K562 (cell line): ENCODE data around the gene KPTN. TPM values are rescaled to one million over a fixed set of nuclear protein-coding genes. Genes with fewer than 3 reads are reported as not detected.

Experiments used
- EGR1 ChIP-seq: fragments of 450-650 bp; conservative IDR thresholded peaks from 2 replicates; pipeline ENCODE4 v1.6.1; 2017; ENCODE audit warnings: mild to moderate bottlenecking
- KAT8 ChIP-seq: fragments of 450-650 bp; IDR thresholded peaks from 2 replicates; pipeline ENCODE4 v1.6.1; 2016; ENCODE audit warnings: low read depth, mild to moderate bottlenecking
- SIN3A ChIP-seq, 2 experiments: fragments of 150-350 bp in 1 of 2; IDR thresholded peaks; 2 replicates each; pipeline ENCODE4 v1.6.1; 2011 to 2016; ENCODE audit warnings: borderline replicate concordance in 2 of 2, low read depth in 2 of 2, low read length in 2 of 2, mild to moderate bottlenecking in 2 of 2, moderate library complexity in 2 of 2; ENCODE audit not compliant: control insufficient read depth in 1 of 2
- SMAD4 ChIP-seq: fragments of 250-450 bp; sonication (Bioruptor Pico); conservative IDR thresholded peaks from 2 replicates; pipeline ENCODE4 v1.8.0; 2021; ENCODE audit warnings: inconsistent platforms, mild to moderate bottlenecking, moderate library complexity
- SMARCB1 ChIP-seq: IDR thresholded peaks from 2 replicates; pipeline ENCODE4 v1.6.1; 2011; ENCODE audit warnings: improper control_type of control experiment, low read depth; ENCODE audit not compliant: insufficient read length
- ZBTB17 ChIP-seq: fragments of 450-650 bp; formaldehyde crosslinking; IDR thresholded peaks from 2 replicates; pipeline ENCODE4 v1.4.0; 2020; ENCODE audit warnings: mild to moderate bottlenecking
- ZNF830 ChIP-seq: fragments of 250-450 bp; sonication (Bioruptor Pico); IDR thresholded peaks from 2 replicates; pipeline ENCODE4 v1.5.0; 2021; ENCODE audit warnings: mild to moderate bottlenecking
- polyA plus RNA-seq, 8 experiments: library from polyadenylated mRNA; depleted of rRNA in 4 of 8; stranded (reverse) in 5 of 8; unstranded in 3 of 8; fragments of >200 nt; fragmentation: Nextera tagmentation in 2 of 8; fragmentation: Illumina TruSeq in 1 of 8; extraction: Ambion mirVana in 2 of 8; extraction: Trizol in 1 of 8; gene quantifications; 2 replicates each; pipeline versions ENCODE4 v1.2.1 to v1.2.3, GENCODE V29; 2011 to 2014; ENCODE audit warnings: inconsistent platforms in 1 of 8, missing spikeins in 1 of 8
- total RNA-seq, 7 experiments: library from RNA; depleted of rRNA in 6 of 7; stranded (reverse); fragments of >200 nt in 6 of 7; fragmentation: Illumina TruSeq in 2 of 7; extraction: Trizol in 2 of 7; gene quantifications; 2 replicates each; pipeline versions ENCODE4 v1.2.1 to v1.2.3, GENCODE V29; 2011 to 2021; ENCODE audit warnings: low replicate concordance in 1 of 7
- TF ChIP-seq, protein P1 (sequence below): sonication (generic); formaldehyde crosslinking; IDR thresholded peaks from 2 replicates; pipeline ENCODE4 v1.5.0; 2020; ENCODE audit warnings: missing genetic modification reagents
- TF ChIP-seq, protein P2 (sequence below): IDR thresholded peaks from 2 replicates; pipeline ENCODE4 v1.6.1; 2012; ENCODE audit warnings: low read depth, low read length, improper control_type of control experiment, borderline replicate concordance
- TF ChIP-seq, protein P3 (sequence below): sonication (generic); formaldehyde crosslinking; IDR thresholded peaks from 2 replicates; pipeline ENCODE4 v1.8.1; 2023; ENCODE audit warnings: mild to moderate bottlenecking, missing genetic modification reagents

KPTN gene
- total and polyA plus RNA-seq, 9 of the 15 experiments (the other 6 are each of a cell fraction or from before 2014, with no cell fraction given): 0.56 to 18.2 (median 8.5) TPM

DNA sequence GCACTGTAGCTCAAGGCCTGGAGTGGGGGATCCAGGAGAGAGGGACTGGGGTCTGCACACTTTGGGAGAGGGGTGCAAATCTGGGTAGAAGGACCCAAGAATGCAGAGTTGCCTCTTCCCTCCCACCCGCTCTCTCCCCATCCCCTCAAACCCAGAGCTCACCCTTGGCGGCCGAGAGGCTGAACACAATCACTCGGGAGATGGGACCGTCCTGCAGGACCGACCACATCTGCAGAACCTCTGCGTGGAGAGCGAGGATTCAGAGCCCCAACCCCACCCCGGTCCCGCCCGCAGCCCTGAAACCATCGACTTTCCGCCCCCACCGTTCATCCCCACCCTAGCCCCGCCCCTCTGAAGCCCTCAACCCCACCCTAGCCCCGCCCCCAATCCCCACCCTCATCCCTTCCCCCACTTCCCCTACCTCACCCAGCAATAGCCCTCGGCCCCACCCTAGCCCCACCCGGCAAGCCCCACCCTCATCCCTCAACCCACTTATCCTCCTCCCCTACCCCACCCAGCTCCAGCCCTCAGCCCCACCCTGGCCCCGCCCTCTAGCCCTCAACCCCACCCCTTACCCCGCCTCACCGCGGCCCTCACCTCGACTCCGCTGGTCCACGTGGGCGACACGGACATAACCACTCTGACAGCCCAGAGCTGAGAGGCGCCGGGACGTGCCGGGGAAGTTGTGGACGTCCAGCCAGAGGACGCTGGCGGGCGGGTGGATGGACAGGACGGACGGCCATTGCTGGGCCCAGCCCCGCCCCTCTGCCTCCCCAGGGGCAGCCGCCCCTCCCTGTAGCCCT is 4.1 kb downstream of the KPTN start (continued):
- TF ChIP-seq, protein P1, sequence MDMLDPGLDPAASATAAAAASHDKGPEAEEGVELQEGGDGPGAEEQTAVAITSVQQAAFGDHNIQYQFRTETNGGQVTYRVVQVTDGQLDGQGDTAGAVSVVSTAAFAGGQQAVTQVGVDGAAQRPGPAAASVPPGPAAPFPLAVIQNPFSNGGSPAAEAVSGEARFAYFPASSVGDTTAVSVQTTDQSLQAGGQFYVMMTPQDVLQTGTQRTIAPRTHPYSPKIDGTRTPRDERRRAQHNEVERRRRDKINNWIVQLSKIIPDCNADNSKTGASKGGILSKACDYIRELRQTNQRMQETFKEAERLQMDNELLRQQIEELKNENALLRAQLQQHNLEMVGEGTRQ: peak; percentile 59
- peak; percentile 57 to 91; a peak in 2 of 4 replicates for TF ChIP-seq SIN3A (IDR thresholded peaks at IDR 0.05; ENCODE audit: borderline replicate concordance in 2 of 2, control insufficient read depth in 1 of 2, low read depth in 2 of 2, low read length in 2 of 2)
- TF ChIP-seq KAT8: no peak
- no peak for TF ChIP-seq ZNF830 (CRISPR knock-in tag)
- no peak for TF ChIP-seq SMAD4 (CRISPR knock-in tag)
- TF ChIP-seq, protein P2, sequence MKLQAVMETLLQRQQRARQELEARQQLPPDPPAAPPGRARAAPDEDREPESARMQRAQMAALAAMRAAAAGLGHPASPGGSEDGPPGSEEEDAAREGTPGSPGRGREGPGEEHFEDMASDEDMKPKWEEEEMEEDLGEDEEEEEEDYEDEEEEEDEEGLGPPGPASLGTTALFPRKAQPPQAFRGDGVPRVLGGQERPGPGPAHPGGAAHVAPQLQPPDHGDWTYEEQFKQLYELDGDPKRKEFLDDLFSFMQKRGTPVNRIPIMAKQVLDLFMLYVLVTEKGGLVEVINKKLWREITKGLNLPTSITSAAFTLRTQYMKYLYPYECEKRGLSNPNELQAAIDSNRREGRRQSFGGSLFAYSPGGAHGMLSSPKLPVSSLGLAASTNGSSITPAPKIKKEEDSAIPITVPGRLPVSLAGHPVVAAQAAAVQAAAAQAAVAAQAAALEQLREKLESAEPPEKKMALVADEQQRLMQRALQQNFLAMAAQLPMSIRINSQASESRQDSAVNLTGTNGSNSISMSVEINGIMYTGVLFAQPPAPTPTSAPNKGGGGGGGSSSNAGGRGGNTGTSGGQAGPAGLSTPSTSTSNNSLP: no peak
- no peak for TF ChIP-seq ZBTB17
- TF ChIP-seq EGR1: peak; percentile 28; the same call in 1 of the 2 replicates
- no peak for TF ChIP-seq SMARCB1
- TF ChIP-seq, protein P3, sequence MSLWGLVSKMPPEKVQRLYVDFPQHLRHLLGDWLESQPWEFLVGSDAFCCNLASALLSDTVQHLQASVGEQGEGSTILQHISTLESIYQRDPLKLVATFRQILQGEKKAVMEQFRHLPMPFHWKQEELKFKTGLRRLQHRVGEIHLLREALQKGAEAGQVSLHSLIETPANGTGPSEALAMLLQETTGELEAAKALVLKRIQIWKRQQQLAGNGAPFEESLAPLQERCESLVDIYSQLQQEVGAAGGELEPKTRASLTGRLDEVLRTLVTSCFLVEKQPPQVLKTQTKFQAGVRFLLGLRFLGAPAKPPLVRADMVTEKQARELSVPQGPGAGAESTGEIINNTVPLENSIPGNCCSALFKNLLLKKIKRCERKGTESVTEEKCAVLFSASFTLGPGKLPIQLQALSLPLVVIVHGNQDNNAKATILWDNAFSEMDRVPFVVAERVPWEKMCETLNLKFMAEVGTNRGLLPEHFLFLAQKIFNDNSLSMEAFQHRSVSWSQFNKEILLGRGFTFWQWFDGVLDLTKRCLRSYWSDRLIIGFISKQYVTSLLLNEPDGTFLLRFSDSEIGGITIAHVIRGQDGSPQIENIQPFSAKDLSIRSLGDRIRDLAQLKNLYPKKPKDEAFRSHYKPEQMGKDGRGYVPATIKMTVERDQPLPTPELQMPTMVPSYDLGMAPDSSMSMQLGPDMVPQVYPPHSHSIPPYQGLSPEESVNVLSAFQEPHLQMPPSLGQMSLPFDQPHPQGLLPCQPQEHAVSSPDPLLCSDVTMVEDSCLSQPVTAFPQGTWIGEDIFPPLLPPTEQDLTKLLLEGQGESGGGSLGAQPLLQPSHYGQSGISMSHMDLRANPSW (CRISPR knock-in tag): no peak
- TF ChIP-seq, all 486 proteins: peak for 29
